H9 (cell line): ENCODE measurements around the gene EPB41L2. TPM values are rescaled to one million over a fixed set of nuclear protein-coding genes. Genes with fewer than 3 reads are reported as not detected.

ENCODE experiments used
- DNase-seq: peaks from one replicate; pipeline ENCODE4 v3.0.0-alpha.2; 2017
- H2AFZ ChIP-seq: one replicate; pipeline ENCODE4 v1.6.1; 2013; ENCODE audit warnings: mild to moderate bottlenecking, low read length, control low read depth, moderate library complexity
- H2AK5ac ChIP-seq: 2 replicates; pipeline ENCODE4 v1.6.1; 2013; ENCODE audit warnings: low read length, control low read depth, mixed read lengths; ENCODE audit not compliant: insufficient read length
- H2BK120ac ChIP-seq: one replicate; pipeline ENCODE4 v1.6.1; 2013; ENCODE audit warnings: low read depth, mild to moderate bottlenecking, low read length, control low read depth, inconsistent platforms; ENCODE audit not compliant: poor library complexity, severe bottlenecking
- H2BK12ac ChIP-seq: 2 replicates; pipeline ENCODE4 v1.6.1; 2013; ENCODE audit warnings: low read length, control low read depth, mixed read lengths, low read depth; ENCODE audit not compliant: insufficient read length
- H2BK15ac ChIP-seq: 2 replicates; pipeline ENCODE4 v1.6.1; 2013; ENCODE audit warnings: low read depth, low read length, control low read depth
- H2BK20ac ChIP-seq: one replicate; pipeline ENCODE4 v1.6.1; 2013; ENCODE audit warnings: low read depth, mild to moderate bottlenecking, low read length, control low read depth, inconsistent platforms; ENCODE audit not compliant: poor library complexity, severe bottlenecking
- H2BK5ac ChIP-seq: 2 replicates; pipeline ENCODE4 v1.6.1; 2013; ENCODE audit warnings: low read length, control low read depth, mixed read lengths; ENCODE audit not compliant: insufficient read length
- H3K14ac ChIP-seq: 2 replicates; pipeline ENCODE4 v1.6.1; 2013; ENCODE audit warnings: low read length, control low read depth; ENCODE audit not compliant: insufficient read depth
- H3K18ac ChIP-seq: 2 replicates; pipeline ENCODE4 v1.6.1; 2013; ENCODE audit warnings: low read depth, mild to moderate bottlenecking, mixed read lengths, low read length, control low read depth; ENCODE audit not compliant: insufficient read length
- H3K23ac ChIP-seq: 2 replicates; pipeline ENCODE4 v1.6.1; 2013; ENCODE audit warnings: low read length, control low read depth, mixed read lengths, low read depth; ENCODE audit not compliant: insufficient read length
- H3K23me2 ChIP-seq: 2 replicates; pipeline ENCODE4 v1.6.1; 2013; ENCODE audit warnings: low read depth, mild to moderate bottlenecking, mixed read lengths, low read length, control low read depth; ENCODE audit not compliant: insufficient read length, poor library complexity, severe bottlenecking
- H3K27ac ChIP-seq: 2 replicates; pipeline ENCODE4 v1.5.1; 2013; ENCODE audit warnings: low read length, control low read depth, mixed read lengths, low read depth; ENCODE audit not compliant: insufficient read length
- H3K27me3 ChIP-seq: 2 replicates; pipeline ENCODE4 v1.6.1; 2013; ENCODE audit warnings: low read length, control low read depth, inconsistent platforms; ENCODE audit not compliant: insufficient read depth
- H3K4ac ChIP-seq: 2 replicates; pipeline ENCODE4 v1.6.1; 2013; ENCODE audit warnings: low read depth, mild to moderate bottlenecking, control low read depth, inconsistent platforms, low read length, moderate library complexity
- H3K4me1 ChIP-seq: 2 replicates; pipeline ENCODE4 v1.6.1; 2013; ENCODE audit warnings: low read length, control low read depth, inconsistent platforms; ENCODE audit not compliant: insufficient read depth
- H3K4me2 ChIP-seq: 2 replicates; pipeline ENCODE4 v1.6.1; 2013; ENCODE audit warnings: low read length, control low read depth, mixed read lengths; ENCODE audit not compliant: insufficient read length, insufficient read depth
- H3K56ac ChIP-seq: 2 replicates; pipeline ENCODE4 v1.6.1; 2013; ENCODE audit warnings: low read depth, mild to moderate bottlenecking, mixed read lengths, low read length, control low read depth; ENCODE audit not compliant: insufficient read length
- H3K79me1 ChIP-seq: 2 replicates; pipeline ENCODE4 v1.6.1; 2013; ENCODE audit warnings: low read depth, mild to moderate bottlenecking, moderate library complexity, low read length, control low read depth, inconsistent platforms; ENCODE audit not compliant: insufficient read depth, poor library complexity, severe bottlenecking
- H3K79me2 ChIP-seq: 2 replicates; pipeline ENCODE4 v1.6.1; 2013; ENCODE audit warnings: low read length, control low read depth, inconsistent platforms; ENCODE audit not compliant: insufficient read depth
- H3K9ac ChIP-seq: 2 replicates; pipeline ENCODE4 v1.6.1; 2013; ENCODE audit warnings: low read length, control low read depth, mixed read lengths; ENCODE audit not compliant: insufficient read length; ENCODE audit errors: extremely low read depth
- H3K9me3 ChIP-seq: one replicate; pipeline ENCODE4 v1.6.1; 2013; ENCODE audit warnings: low read depth, low read length, inconsistent platforms; ENCODE audit not compliant: control insufficient read depth
- H3T11ph ChIP-seq: one replicate; pipeline ENCODE4 v1.6.1; 2013; ENCODE audit warnings: mild to moderate bottlenecking, low read length, control low read depth, inconsistent platforms
- H4K20me1 ChIP-seq: one replicate; pipeline ENCODE4 v1.6.1; 2013; ENCODE audit not compliant: control insufficient read depth, insufficient read length, insufficient read depth
- H4K5ac ChIP-seq: 2 replicates; pipeline ENCODE4 v1.6.1; 2013; ENCODE audit warnings: low read depth, mild to moderate bottlenecking, mixed read lengths, low read length, control low read depth; ENCODE audit not compliant: insufficient read length
- H4K8ac ChIP-seq: replicated peaks from 2 replicates; pipeline ENCODE4 v1.6.1; 2013; ENCODE audit warnings: low read length, control low read depth, mixed read lengths, low read depth; ENCODE audit not compliant: insufficient read length
- H4K91ac ChIP-seq: 2 replicates; pipeline ENCODE4 v1.6.1; 2013; ENCODE audit warnings: low read depth, mild to moderate bottlenecking, moderate library complexity, mixed read lengths, low read length, control low read depth; ENCODE audit not compliant: insufficient read length
- H3K27ac Mint-ChIP-seq, 3 experiments: 2 replicates in 2 of 3; 3 replicates in 1 of 3; pipeline ENCODE4 v1.8.0; 2020 to 2021; ENCODE audit warnings: mixed read lengths in 3 of 3, mild to moderate bottlenecking in 1 of 3, moderate library complexity in 1 of 3
- H3K27me3 Mint-ChIP-seq: 2 replicates; pipeline ENCODE4 v1.8.0; 2021; ENCODE audit warnings: low read depth, mild to moderate bottlenecking, moderate library complexity, mixed read lengths
- H3K36me3 Mint-ChIP-seq, 3 experiments: 2 replicates in 2 of 3; 3 replicates in 1 of 3; pipeline ENCODE4 v1.8.0; 2020 to 2021; ENCODE audit warnings: low read depth in 3 of 3, mixed read lengths in 3 of 3; ENCODE audit not compliant: insufficient read depth in 1 of 3
- H3K4me1 Mint-ChIP-seq, 2 experiments: 2 replicates each; pipeline ENCODE4 v1.8.0; 2020; ENCODE audit warnings: mixed read lengths in 2 of 2
- H3K4me3 Mint-ChIP-seq, 2 experiments: 2 replicates in 1 of 2; 3 replicates in 1 of 2; pipeline ENCODE4 v1.8.0; 2020 to 2021; ENCODE audit warnings: mild to moderate bottlenecking in 2 of 2, mixed read lengths in 2 of 2, moderate library complexity in 1 of 2
- H3K9me3 Mint-ChIP-seq, 2 experiments: 2 replicates in 1 of 2; 3 replicates in 1 of 2; pipeline ENCODE4 v1.8.0; 2020; ENCODE audit warnings: mild to moderate bottlenecking in 2 of 2, mixed read lengths in 2 of 2, moderate library complexity in 1 of 2
- CTCF ChIP-seq: fragments of 200-600 bp; sonication (generic); conservative IDR thresholded peaks from 3 replicates; pipeline ENCODE4 v1.8.0; 2021; ENCODE audit warnings: antibody characterized with exemption, mild to moderate bottlenecking
- WGBS: extraction: QIAGEN DNeasy Blood & Tissue Kit; methylation state at CpG from one replicate; pipeline ENCODE4 v1.1.7; 2013; ENCODE audit warnings: missing lambda C conversion rate, low lambda C conversion rate, mixed read lengths; ENCODE audit not compliant: insufficient read length; ENCODE audit errors: extremely low coverage; 5-methylcytosine and 5-hydroxymethylcytosine counted together
- total RNA-seq: library from RNA; stranded (reverse); gene quantifications from 2 replicates; pipeline ENCODE4 v1.2.1, GENCODE V29; 2021

The EPB41L2 gene
- total RNA-seq, 1 experiment from 2014 or later = 90.2 TPM

DNA sequence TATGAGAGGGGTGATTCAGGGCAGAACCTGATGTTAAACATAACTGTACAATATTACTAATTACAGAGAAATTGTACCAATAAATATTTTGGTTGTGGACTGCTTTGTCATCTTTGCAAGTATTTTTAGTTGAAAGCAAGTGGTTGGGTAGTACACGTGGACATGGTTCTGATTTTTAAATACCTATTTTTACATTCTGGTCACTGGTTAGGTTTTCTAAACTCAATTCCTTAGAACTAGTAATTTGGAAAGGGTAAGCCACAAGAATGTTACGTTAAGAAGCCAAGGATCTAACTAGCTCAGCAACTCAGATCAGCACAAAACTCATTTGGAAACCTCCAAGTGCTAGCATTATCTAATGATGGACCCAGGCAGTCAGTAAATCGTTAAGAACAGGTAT is 2.7 kb downstream of the EPB41L2 start:
- no peak overlapping the region for H3K4me2 ChIP-seq

More for the DNA sequence above, 2.7 kb downstream of the EPB41L2 start:
- H3K9me3 ChIP-seq = peaks cover 1% of the 10 kb centered on the region
- H3K79me2 ChIP-seq = peaks cover 5% of the 10 kb centered on the region; the same call in 1 of the 2 replicates
- H3K27me3 ChIP-seq = no peaks in the 10 kb centered on the region
- H3K27me3 Mint-ChIP-seq = peaks cover 15% of the 10 kb centered on the region
- no peak overlapping the region for H3K27ac ChIP-seq
- no peak overlapping the region for H3K4ac ChIP-seq
- TF ChIP-seq CTCF = no peak
- peaks cover 6 to 13% of the 10 kb centered on the region in 2 experiments; a peak in 4 of 5 replicates for H3K9me3 Mint-ChIP-seq
- H2BK20ac ChIP-seq = no peak overlapping the region
- peaks cover 28 to 33% of the 10 kb centered on the region in 2 experiments for H3K4me1 Mint-ChIP-seq
- DNase-seq = no peak
- H4K8ac ChIP-seq = no peak overlapping the region
- no peak overlapping the region for H3K27ac Mint-ChIP-seq
- H3T11ph ChIP-seq = no peak overlapping the region
- no CpG with 5 or more reads among the region's 3 CpGs for WGBS
- H2BK12ac ChIP-seq = no peak overlapping the region
- no peaks in the 10 kb centered on the region for H4K20me1 ChIP-seq
- no peak overlapping the region for H2AFZ ChIP-seq
- H4K91ac ChIP-seq = no peak overlapping the region
- H2AK5ac ChIP-seq = no peak overlapping the region
- no peaks in the 10 kb centered on the region for H3K79me1 ChIP-seq
- H3K56ac ChIP-seq = no peak overlapping the region
- H3K18ac ChIP-seq = no peak overlapping the region
- no peak overlapping the region for H4K5ac ChIP-seq
- 0 out of 5 replicates have a peak overlapping the region, but pooled peaks of 1 of the 2 experiments have one; percentile 12 for H3K4me3 Mint-ChIP-seq
- no peak overlapping the region for H2BK5ac ChIP-seq
- no peak overlapping the region for H3K9ac ChIP-seq
- H3K14ac ChIP-seq = no peak overlapping the region
- H2BK120ac ChIP-seq = no peak overlapping the region
- peaks cover 1 to 22% (median 4%) of the 10 kb centered on the region in 3 experiments; a peak in 6 of 7 replicates for H3K36me3 Mint-ChIP-seq
- H3K4me1 ChIP-seq = 0 out of 2 replicates have a peak, but pooled peaks cover 4% of the 10 kb centered on the region
- no peak overlapping the region for H3K23ac ChIP-seq
- H2BK15ac ChIP-seq = no peak overlapping the region
- peaks cover 12% of the 10 kb centered on the region for H3K23me2 ChIP-seq
